Measurements from ENCODE around the gene NPFFR1.

DNA sequence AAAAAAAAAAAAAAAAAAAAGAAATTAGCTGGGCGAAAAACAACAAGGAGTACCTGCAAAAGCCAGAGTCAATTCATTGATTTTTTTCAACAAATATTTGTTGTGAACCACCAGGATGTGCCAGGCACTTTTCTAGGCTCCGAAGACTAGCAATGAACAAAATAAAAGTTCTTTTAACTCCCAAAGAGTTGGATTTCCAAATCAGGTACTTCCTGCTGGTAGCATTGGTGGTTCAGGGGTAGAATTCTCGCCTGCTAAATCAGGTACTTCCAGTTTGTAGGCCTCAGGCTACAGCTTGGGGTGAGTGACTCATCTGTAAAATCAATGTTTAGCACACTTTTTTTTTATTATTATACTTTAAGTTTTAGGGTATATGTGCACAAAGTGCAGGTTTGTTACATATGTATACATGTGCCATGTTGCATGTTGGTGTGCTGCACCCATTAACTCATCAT lies 61.4 kb downstream of the NPFFR1 start:
- TF ChIP-seq, protein P1, sequence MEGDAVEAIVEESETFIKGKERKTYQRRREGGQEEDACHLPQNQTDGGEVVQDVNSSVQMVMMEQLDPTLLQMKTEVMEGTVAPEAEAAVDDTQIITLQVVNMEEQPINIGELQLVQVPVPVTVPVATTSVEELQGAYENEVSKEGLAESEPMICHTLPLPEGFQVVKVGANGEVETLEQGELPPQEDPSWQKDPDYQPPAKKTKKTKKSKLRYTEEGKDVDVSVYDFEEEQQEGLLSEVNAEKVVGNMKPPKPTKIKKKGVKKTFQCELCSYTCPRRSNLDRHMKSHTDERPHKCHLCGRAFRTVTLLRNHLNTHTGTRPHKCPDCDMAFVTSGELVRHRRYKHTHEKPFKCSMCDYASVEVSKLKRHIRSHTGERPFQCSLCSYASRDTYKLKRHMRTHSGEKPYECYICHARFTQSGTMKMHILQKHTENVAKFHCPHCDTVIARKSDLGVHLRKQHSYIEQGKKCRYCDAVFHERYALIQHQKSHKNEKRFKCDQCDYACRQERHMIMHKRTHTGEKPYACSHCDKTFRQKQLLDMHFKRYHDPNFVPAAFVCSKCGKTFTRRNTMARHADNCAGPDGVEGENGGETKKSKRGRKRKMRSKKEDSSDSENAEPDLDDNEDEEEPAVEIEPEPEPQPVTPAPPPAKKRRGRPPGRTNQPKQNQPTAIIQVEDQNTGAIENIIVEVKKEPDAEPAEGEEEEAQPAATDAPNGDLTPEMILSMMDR (conservative IDR thresholded peaks at IDR 0.05), result no peak
- TF ChIP-seq ZFX (IDR thresholded peaks at IDR 0.05), result no peak

Data from C4-2B (cell line).